Caco-2 (cell line): ENCODE measurements around the gene FBXO24. TPM values are rescaled to one million over a fixed set of nuclear protein-coding genes. Genes with fewer than 3 reads are reported as not detected.

Experiments
- BruUV-seq: library from RNA; stranded (reverse); fragments of 400-500 nt; replicated peaks from 2 replicates; lab custom pipeline; 2021; lab: Mats Ljungman, UMichigan
- CTCF ChIA-PET: fragments of 300-600 bp; sonication (Branson Sonifier 250); formaldehyde crosslinking; loops from one replicate; lab custom pipeline; 2022; ENCODE audit warnings: antibody characterized with exemption; lab: Charles Lee
- POLR2A ChIA-PET: fragments of 300-600 bp; sonication (Branson Sonifier 250); formaldehyde crosslinking; loops from one replicate; lab custom pipeline; 2022; ENCODE audit warnings: antibody characterized with exemption; lab: Charles Lee
- DNase-seq, 2 experiments: peaks; one replicate each; pipeline versions ENCODE4 v3.0.0 to v3.0.0-alpha.2; 2020 to 2022
- H3K27me3 ChIP-seq: replicated peaks from 2 replicates; pipeline ENCODE4 v1.6.0; 2011; ENCODE audit warnings: low read length; ENCODE audit not compliant: control insufficient read depth, insufficient read depth
- H3K36me3 ChIP-seq: 2 replicates; pipeline ENCODE4 v1.5.1; 2011; ENCODE audit warnings: low read length; ENCODE audit not compliant: control insufficient read depth, insufficient read depth
- H3K4me1 ChIP-seq: fragments of 250-450 bp; sonication (Bioruptor Pico); 2 replicates; pipeline ENCODE4 v1.5.1; 2020; ENCODE audit warnings: mild to moderate bottlenecking
- H3K4me3 ChIP-seq: 2 replicates; pipeline ENCODE4 v1.5.1; 2011; ENCODE audit warnings: low read depth, mild to moderate bottlenecking, control low read depth, low read length
- H3K9me3 ChIP-seq: fragments of 250-450 bp; sonication (Bioruptor Pico); 2 replicates; pipeline ENCODE4 v1.5.1; 2020; ENCODE audit warnings: mild to moderate bottlenecking, moderate library complexity
- H3K27ac Mint-ChIP-seq: one replicate; pipeline ENCODE4 v1.8.0; 2022; ENCODE audit warnings: mixed read lengths; ENCODE audit not compliant: unreplicated experiment
- H3K27me3 Mint-ChIP-seq: one replicate; pipeline ENCODE4 v1.8.0; 2022; ENCODE audit warnings: mixed read lengths; ENCODE audit not compliant: insufficient read depth, unreplicated experiment
- H3K36me3 Mint-ChIP-seq: one replicate; pipeline ENCODE4 v1.8.0; 2022; ENCODE audit warnings: mild to moderate bottlenecking, mixed read lengths; ENCODE audit not compliant: insufficient read depth, unreplicated experiment
- H3K4me1 Mint-ChIP-seq: one replicate; pipeline ENCODE4 v1.8.0; 2022; ENCODE audit warnings: low read depth, mixed read lengths; ENCODE audit not compliant: unreplicated experiment
- H3K4me3 Mint-ChIP-seq: one replicate; pipeline ENCODE4 v1.8.0; 2022; ENCODE audit warnings: mild to moderate bottlenecking, moderate library complexity, mixed read lengths; ENCODE audit not compliant: unreplicated experiment
- H3K9me3 Mint-ChIP-seq: one replicate; pipeline ENCODE4 v1.8.0; 2022; ENCODE audit warnings: mixed read lengths; ENCODE audit not compliant: unreplicated experiment
- CTCF ChIP-seq, 2 experiments: fragments of 200-600 bp in 1 of 2; IDR thresholded peaks; 1 replicate in 1 of 2; 2 replicates in 1 of 2; pipeline versions ENCODE4 v1.5.1 to v1.8.0; 2011 to 2022; ENCODE audit warnings: antibody characterized with exemption in 1 of 2, control low read depth in 1 of 2, inconsistent platforms in 1 of 2, low read depth in 1 of 2, low read length in 1 of 2, mild to moderate bottlenecking in 1 of 2, moderate library complexity in 1 of 2; ENCODE audit not compliant: insufficient read depth in 1 of 2, severe bottlenecking in 1 of 2, unreplicated experiment in 1 of 2
- intact Hi-C: fragments of 100-400 bp; cut with micrococcal nuclease; formaldehyde crosslinking; loops from one replicate; pipeline ENCODE4 v1.10.0; 2022; ENCODE audit not compliant: unreplicated experiment
- total RNA-seq: library from RNA; stranded (reverse); gene quantifications from 2 replicates; pipeline ENCODE4 v1.2.3, GENCODE V29; 2022

Gene FBXO24
- total RNA-seq, 1 experiment from 2014 or later, result 1.5 TPM

- H3K36me3 Mint-ChIP-seq, result peaks cover 30% of the 10 kb centered on the region
- Histone ChIP-seq H3K4me3 (no peak overlapping the region), H3K9me3 (no peaks in the 10 kb centered on the region), H3K36me3 (no peaks in the 10 kb centered on the region), H3K4me1 (peaks cover 10% of the 10 kb centered on the region; the same call in 1 of the 2 replicates), H3K27me3 (no peaks in the 10 kb centered on the region)
- H3K27me3 Mint-ChIP-seq, result no peaks in the 10 kb centered on the region
- DNase-seq, result no peak
- intact Hi-C loops, result no loop called here
- no peaks in the 10 kb centered on the region for H3K4me1 Mint-ChIP-seq
- CTCF ChIA-PET, result interaction anchor here (0.6 kb wide), 2 partner anchors 70 to 119 kb away, joined by 3 read pairs; no protein-coding TSS in a partner anchor
- TF ChIP-seq CTCF (IDR thresholded peaks at IDR 0.05; ENCODE audit: insufficient read depth in 1 of 2, low read depth in 1 of 2, low read length in 1 of 2, severe bottlenecking in 1 of 2, unreplicated experiment in 1 of 2), result no peak
- POLR2A ChIA-PET, result no interaction called here
- H3K9me3 Mint-ChIP-seq, result no peaks in the 10 kb centered on the region
- peak overlapping the region; percentile 86 for H3K4me3 Mint-ChIP-seq
- no TSS peak for BruUV-seq
- no peak overlapping the region for H3K27ac Mint-ChIP-seq
Measured at GRCh38 chr7:100609958-100610357, 23.8 kb downstream of the FBXO24 start.

GRCh38 chr7:100611983-100612729 is 26.0 kb downstream of the FBXO24 start, which contains the start of gene MOSPD3:
MOSPD3 (plus strand) TSS chr7:100612540; CDS start chr7:100612792, 252 bp downstream.
- peak within 1 kb of the TSS; percentile 86 for H3K4me3 Mint-ChIP-seq
- no peaks in the 10 kb centered on the region for H3K9me3 Mint-ChIP-seq
- no peaks in the 10 kb centered on the region for H3K27me3 Mint-ChIP-seq
- Histone ChIP-seq H3K9me3 (no peaks in the 10 kb centered on the region), H3K36me3 (no peaks in the 10 kb centered on the region), H3K4me1 (peaks cover 10% of the 10 kb centered on the region; the same call in 1 of the 2 replicates), H3K4me3 (peak within 1 kb of the TSS; percentile 50), H3K27me3 (no peaks in the 10 kb centered on the region)
- peak; percentile 99 for DNase-seq
- intact Hi-C loops, result loop anchor here (1.0 kb wide), 2 partner anchors 26 to 61 kb away; partner anchors contain the start of genes FBXO24, GNB2 and LRCH4
- TF ChIP-seq CTCF (IDR thresholded peaks at IDR 0.05; ENCODE audit: insufficient read depth in 1 of 2, low read depth in 1 of 2, low read length in 1 of 2, severe bottlenecking in 1 of 2, unreplicated experiment in 1 of 2), result no peak
- peak within 1 kb of the TSS; percentile 95 for H3K27ac Mint-ChIP-seq
- ChIA-PET POLR2A (interaction anchor here (0.6 to 1.6 kb wide), 25 partner anchors 9 to 263 kb away, joined by 3 to 60 read pairs (median 4); partner anchors contain the start of genes AGFG2, EPHB4, FBXO24 and GIGYF1), CTCF (interaction anchor here (0.5 to 3.6 kb wide), 21 partner anchors 14 to 244 kb away, joined by 3 to 39 read pairs (median 4); partner anchors contain the start of genes EPHB4, FBXO24, GNB2 and LRCH4)
- H3K4me1 Mint-ChIP-seq, result no peaks in the 10 kb centered on the region
- peaks cover 21% of the 10 kb centered on the region for H3K36me3 Mint-ChIP-seq
- no TSS peak for BruUV-seq

- no peaks in the 10 kb centered on the region for H3K27me3 Mint-ChIP-seq
- TSS peak; percentile 52 for BruUV-seq
- peak overlapping the region; percentile 86 for H3K4me3 Mint-ChIP-seq
- H3K9me3 Mint-ChIP-seq, result no peaks in the 10 kb centered on the region
- H3K27me3 ChIP-seq, result no peaks in the 10 kb centered on the region
- peak in 1 of 2 experiments; percentile 35 for TF ChIP-seq CTCF (IDR thresholded peaks at IDR 0.05; ENCODE audit: insufficient read depth in 1 of 2, low read depth in 1 of 2, low read length in 1 of 2, severe bottlenecking in 1 of 2, unreplicated experiment in 1 of 2)
- DNase-seq, result no peak
- H3K9me3 ChIP-seq, result no peaks in the 10 kb centered on the region
- intact Hi-C loops, result loop anchor here (1.0 kb wide), 3 partner anchors 27 to 60 kb away; partner anchors contain the start of genes FBXO24, GNB2 and LRCH4
- POLR2A ChIA-PET, result interaction anchor here (0.6 to 1.6 kb wide), 22 partner anchors 9 to 262 kb away, joined by 3 to 60 read pairs (median 4); partner anchors contain the start of genes AGFG2, EPHB4, FBXO24 and GIGYF1
- no peaks in the 10 kb centered on the region for H3K36me3 ChIP-seq
- CTCF ChIA-PET, result interaction anchor here (0.5 to 3.6 kb wide), 22 partner anchors 13 to 243 kb away, joined by 3 to 39 read pairs (median 4); partner anchors contain the start of genes EPHB4, FBXO24, GIGYF1 and GNB2
- H3K4me3 ChIP-seq, result peak overlapping the region; percentile 50
- H3K4me1 Mint-ChIP-seq, result no peaks in the 10 kb centered on the region
- H3K27ac Mint-ChIP-seq, result peak overlapping the region; percentile 95
- H3K36me3 Mint-ChIP-seq, result peaks cover 21% of the 10 kb centered on the region
- H3K4me1 ChIP-seq, result peaks cover 10% of the 10 kb centered on the region; the same call in 1 of the 2 replicates
Measured at GRCh38 chr7:100612730-100613390, 26.7 kb downstream of the FBXO24 start.
